Choroid plexus epithelial cell (primary cell): ENCODE data around the gene MGMT.

ENCODE experiments used
- DNase-seq: peaks from one replicate; pipeline ENCODE4 v3.0.0-alpha.2; 2010; ENCODE audit warnings: low read depth
- H3K4me3 ChIP-seq: 2 replicates; pipeline ENCODE4 v1.5.1; 2011; ENCODE audit warnings: low read depth, mild to moderate bottlenecking, control low read depth, low read length, moderate library complexity
- TF ChIP-seq, protein P1 (sequence below): conservative IDR thresholded peaks from 2 replicates; pipeline ENCODE4 v1.5.1; 2011; ENCODE audit warnings: low read depth, mild to moderate bottlenecking, control low read depth, inconsistent platforms, low read length, moderate library complexity

MGMT gene

DNA sequence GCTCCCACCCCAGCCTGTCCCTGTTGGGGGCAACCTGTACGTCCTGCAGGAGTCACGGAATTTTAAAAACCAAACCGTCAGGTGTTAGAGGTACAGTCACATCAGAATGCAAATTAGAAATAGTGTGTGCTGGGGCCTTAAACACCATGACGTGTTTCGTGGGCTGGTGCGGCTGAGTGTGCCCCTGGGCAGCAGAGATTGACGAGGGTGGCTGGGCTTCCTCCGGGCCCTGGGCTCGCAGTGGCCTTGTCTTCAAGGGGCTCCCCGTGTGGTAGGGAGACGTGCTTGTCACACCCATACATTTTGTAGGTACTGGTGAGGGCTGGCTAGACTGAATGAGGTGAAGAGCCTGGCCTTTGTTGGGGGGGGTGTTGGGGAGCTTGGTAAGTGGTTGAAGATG is 7.6 kb downstream of the MGMT start:
- no peak for DNase-seq
- TF ChIP-seq, protein P1, sequence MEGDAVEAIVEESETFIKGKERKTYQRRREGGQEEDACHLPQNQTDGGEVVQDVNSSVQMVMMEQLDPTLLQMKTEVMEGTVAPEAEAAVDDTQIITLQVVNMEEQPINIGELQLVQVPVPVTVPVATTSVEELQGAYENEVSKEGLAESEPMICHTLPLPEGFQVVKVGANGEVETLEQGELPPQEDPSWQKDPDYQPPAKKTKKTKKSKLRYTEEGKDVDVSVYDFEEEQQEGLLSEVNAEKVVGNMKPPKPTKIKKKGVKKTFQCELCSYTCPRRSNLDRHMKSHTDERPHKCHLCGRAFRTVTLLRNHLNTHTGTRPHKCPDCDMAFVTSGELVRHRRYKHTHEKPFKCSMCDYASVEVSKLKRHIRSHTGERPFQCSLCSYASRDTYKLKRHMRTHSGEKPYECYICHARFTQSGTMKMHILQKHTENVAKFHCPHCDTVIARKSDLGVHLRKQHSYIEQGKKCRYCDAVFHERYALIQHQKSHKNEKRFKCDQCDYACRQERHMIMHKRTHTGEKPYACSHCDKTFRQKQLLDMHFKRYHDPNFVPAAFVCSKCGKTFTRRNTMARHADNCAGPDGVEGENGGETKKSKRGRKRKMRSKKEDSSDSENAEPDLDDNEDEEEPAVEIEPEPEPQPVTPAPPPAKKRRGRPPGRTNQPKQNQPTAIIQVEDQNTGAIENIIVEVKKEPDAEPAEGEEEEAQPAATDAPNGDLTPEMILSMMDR: no peak
- no peak overlapping the region for H3K4me3 ChIP-seq

DNA sequence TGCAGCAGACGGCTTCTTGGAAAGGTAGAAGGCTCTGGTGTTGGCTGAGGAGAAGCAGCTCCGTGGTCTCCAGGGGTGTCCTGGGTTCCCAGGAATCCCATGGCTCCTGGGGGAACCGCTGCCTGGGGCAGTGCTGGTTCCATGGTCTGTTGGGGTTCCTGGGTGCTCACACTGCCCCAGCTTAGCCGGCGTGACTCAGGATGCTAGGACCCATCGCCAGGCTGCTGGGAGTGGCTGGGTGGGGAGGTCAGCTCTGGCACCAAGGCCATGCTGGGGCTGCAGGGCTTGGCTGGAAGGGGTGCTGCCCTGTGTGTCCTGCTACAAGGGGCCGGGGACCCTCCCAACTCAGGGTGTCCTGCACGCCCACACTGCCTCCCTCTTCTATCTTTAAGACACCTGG is 9.4 kb downstream of the MGMT start:
- no peak overlapping the region for H3K4me3 ChIP-seq
- no peak for DNase-seq
- TF ChIP-seq, protein P1: no peak

DNA sequence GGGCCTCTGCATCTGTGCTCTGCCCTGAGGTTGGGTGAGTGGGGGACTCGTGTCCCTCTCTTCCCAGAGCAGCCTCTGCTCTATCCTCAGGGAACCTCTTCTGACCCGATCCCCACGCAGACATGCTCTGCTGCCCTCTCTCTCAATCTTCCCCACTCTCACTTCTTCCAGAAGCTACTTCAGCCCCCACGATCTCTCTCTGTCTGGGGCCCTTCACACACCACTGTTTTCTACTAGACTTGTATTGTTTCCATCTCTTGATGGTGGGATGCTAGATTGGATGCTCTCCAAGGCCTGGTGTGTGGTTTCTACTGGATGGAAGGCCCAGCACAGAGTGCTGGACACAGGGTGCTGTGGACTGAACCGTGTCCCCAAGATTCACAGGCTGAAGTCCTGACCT is 10.0 kb downstream of the MGMT start:
- TF ChIP-seq, protein P1: no peak
- no peak overlapping the region for H3K4me3 ChIP-seq
- DNase-seq: no peak

DNA sequence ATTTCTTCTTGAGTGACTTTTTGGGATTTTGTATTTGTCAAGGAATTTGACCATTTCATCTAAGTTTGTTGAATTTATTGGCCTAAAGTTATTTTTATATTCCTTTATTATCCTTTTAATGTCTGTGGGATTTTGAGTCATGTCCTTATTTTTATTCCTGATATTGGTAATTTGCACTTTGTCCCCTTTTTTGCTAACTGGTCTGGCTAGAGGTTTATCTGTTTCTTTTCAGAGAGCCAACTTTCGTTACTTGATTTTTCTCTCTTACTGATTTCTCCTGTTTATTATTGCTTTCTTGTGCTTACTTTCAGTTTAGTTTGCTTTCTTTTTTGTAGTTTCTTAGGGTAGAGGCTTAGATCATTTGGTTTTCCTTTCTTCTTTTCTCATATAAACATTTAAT is 14.6 kb downstream of the MGMT start:
- TF ChIP-seq, protein P1: no peak
- no peak for DNase-seq
- H3K4me3 ChIP-seq: no peak overlapping the region

DNA sequence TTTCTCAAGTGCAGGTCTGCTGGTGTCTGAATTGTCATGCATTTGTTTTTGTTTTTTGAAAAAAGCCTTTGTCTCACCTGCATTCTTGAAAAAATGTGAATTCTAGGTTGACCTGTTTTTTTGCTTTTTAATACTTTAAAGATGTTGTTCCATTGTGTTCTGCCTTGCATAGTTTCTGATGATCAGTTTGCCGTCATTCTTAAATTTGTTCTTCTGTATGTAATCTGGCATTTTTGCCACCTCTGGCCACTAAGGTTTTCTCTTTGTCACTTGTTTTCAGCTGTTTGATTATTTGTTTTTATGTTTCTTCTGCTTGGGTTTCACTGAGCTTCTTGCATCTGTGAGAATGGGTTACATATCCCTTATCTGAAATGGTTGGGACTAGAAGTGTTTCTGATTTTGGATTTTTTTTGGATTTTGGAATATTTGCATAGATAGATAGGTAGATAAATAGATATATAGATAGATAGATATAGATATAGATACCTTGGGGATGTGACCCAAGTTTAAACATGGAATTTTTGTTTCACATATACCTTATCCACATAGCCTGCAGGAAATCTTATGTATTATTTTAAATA is 16.5 kb downstream of the MGMT start:
- DNase-seq: peak; percentile 13
- TF ChIP-seq, protein P1: no peak

DNA sequence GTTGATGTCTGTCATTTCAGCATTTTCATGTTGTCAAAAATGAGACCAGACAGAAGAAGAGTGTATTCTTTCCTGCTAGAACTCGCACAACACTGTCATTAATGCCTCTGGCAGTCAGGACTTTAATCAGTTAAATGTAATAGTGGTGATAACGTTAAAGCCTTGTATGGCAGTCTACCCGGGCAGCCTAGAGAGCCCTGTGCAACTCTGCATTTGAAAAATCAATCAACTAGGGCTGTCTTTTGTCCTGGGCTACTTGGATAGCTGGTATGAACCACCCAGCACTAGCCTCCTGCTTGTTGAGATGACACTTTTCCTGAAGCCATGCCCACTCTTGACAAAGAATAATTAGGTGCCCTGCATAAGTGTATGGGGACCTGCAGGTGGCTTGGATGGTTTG is 19.8 kb downstream of the MGMT start:
- no peak for DNase-seq
- no peak overlapping the region for H3K4me3 ChIP-seq
- TF ChIP-seq, protein P1: no peak

More for the DNA sequence above, 16.5 kb downstream of the MGMT start:
- H3K4me3 ChIP-seq: no peak overlapping the region

DNA sequence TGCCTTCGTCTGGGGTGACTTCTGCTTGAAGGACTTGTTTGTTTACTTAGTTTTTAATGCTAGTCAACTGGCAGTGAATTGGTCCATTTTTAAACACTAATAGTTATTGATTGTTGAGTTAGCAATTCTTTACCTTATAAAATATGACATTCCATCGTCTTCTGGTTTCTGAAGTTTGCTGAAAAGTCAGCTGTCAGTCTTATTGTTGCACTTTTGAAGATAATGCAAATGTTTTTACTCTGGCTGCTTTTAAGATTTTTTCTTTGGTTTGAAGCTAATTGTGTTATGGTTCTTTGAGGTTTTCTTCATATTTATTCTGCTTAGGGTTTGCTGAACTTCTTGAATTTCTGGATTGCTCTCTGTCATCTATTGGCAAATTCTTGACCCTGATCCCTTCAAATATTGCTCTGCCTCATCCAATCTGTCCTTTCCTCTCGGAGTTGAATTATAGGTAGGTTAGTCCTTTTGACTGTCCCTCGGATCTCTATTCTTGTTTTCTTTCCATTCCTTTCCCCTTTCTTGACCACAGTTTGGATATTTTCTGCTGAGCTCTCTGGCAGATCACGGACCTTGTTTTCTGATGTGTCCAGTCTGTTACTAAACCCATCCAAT is 24.2 kb downstream of the MGMT start:
- peak; percentile 35 for DNase-seq
- TF ChIP-seq, protein P1: no peak
- H3K4me3 ChIP-seq: no peak overlapping the region
